Right lobe of liver (tissue), 4 donors: ENCODE results near the gene HP1BP3.

Source experiments
- CTCF ChIP-seq, 4 donors: fragments of 200-600 bp in 3 of 4; fragments of 450-650 bp in 1 of 4; IDR thresholded peaks; one replicate each; pipeline versions ENCODE4 v1.5.1 to v1.8.0; 2016 to 2022; ENCODE audit warnings: antibody characterized with exemption in 4 of 4, mild to moderate bottlenecking in 2 of 4
- POLR2A ChIP-seq: fragments of 450-650 bp; IDR thresholded peaks from one replicate; pipeline ENCODE4 v1.6.1; 2017; ENCODE audit warnings: antibody characterized with exemption, mild to moderate bottlenecking
- donor health status: DM: no; HTN: no; CAD: no.
- donor health status: DM: no; HTN: no; CAD: no.
- donor health status: DM: no; HTN: yes; CAD: no.

GRCh38 chr1:20719261-20719660 lies 67.8 kb downstream of the HP1BP3 start:
- no peak for TF ChIP-seq POLR2A
- no peak for TF ChIP-seq CTCF (IDR thresholded peaks at IDR 0.05)
